C4-2B (cell line): ENCODE measurements around the gene CCDC194.

ENCODE experiments used
- H3K27ac ChIP-seq: fragments of 450-650 bp; 2 replicates; pipeline ENCODE4 v1.5.1; 2017
- ZFX ChIP-seq: fragments of 450-650 bp; IDR thresholded peaks from 2 replicates; pipeline ENCODE4 v1.6.1; 2017
- TF ChIP-seq, protein P1 (sequence below): fragments of 450-650 bp; conservative IDR thresholded peaks from 2 replicates; pipeline ENCODE4 v1.5.1; 2017; ENCODE audit warnings: mild to moderate bottlenecking

CCDC194 gene

GRCh38 chr19:17351815-17352435 lies 42.1 kb downstream of the CCDC194 start:
- H3K27ac ChIP-seq: no peak overlapping the region
- no peak for TF ChIP-seq ZFX
- TF ChIP-seq, protein P1, sequence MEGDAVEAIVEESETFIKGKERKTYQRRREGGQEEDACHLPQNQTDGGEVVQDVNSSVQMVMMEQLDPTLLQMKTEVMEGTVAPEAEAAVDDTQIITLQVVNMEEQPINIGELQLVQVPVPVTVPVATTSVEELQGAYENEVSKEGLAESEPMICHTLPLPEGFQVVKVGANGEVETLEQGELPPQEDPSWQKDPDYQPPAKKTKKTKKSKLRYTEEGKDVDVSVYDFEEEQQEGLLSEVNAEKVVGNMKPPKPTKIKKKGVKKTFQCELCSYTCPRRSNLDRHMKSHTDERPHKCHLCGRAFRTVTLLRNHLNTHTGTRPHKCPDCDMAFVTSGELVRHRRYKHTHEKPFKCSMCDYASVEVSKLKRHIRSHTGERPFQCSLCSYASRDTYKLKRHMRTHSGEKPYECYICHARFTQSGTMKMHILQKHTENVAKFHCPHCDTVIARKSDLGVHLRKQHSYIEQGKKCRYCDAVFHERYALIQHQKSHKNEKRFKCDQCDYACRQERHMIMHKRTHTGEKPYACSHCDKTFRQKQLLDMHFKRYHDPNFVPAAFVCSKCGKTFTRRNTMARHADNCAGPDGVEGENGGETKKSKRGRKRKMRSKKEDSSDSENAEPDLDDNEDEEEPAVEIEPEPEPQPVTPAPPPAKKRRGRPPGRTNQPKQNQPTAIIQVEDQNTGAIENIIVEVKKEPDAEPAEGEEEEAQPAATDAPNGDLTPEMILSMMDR: no peak

DNA sequence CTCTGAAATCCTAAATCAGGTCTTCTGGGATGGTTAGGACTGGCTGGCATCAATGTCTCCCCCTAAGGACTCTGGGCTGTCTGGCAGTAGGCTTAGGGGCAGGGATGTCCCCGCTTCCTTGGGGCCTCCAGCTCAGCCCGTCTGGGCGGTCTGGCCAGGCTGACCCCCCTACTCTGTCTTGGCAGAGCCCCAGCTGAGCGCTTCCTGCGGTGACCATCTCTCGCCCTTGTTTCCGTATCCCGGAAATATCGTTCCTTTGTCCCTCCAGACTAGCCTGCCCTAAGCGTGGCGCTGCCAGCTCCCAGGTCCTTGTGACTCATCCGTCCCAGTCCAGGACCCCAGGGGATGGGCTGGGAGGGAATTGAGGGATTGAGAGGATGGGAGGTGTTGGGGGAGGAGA lies 45.3 kb downstream of the CCDC194 start:
- no peak for TF ChIP-seq ZFX
- TF ChIP-seq, protein P1: no peak
- no peak overlapping the region for H3K27ac ChIP-seq

GRCh38 chr19:17347877-17348276 lies 46.1 kb downstream of the CCDC194 start:
- no peak overlapping the region for H3K27ac ChIP-seq
- TF ChIP-seq ZFX: no peak
- TF ChIP-seq, protein P1: no peak

DNA sequence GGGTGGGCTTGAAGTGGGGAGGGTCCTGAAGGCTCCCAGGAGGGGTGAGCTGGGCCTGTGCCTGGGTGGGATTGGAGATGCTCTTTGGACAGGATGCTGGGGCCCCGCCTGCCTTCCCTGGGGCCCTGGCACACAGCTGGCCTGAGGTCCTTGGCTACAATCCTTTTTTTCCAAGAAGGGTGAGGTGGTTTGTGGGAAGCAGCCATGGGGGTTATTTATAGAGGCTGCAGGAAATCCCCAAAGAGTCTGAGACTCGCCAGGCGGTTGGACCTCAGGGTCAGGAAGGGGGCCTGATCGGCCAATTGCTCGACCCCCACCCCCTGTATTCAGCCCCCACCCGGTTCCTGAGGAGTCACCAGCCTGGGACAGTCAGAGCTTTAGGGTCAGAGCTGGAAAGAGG lies 46.6 kb downstream of the CCDC194 start:
- TF ChIP-seq, protein P1: no peak
- TF ChIP-seq ZFX: no peak
- H3K27ac ChIP-seq: no peak overlapping the region

- TF ChIP-seq ZFX: no peak
- TF ChIP-seq, protein P1: peak; percentile 96
- no peak overlapping the region for H3K27ac ChIP-seq
Observed at GRCh38 chr19:17346109-17346671, 47.8 kb downstream of the CCDC194 start.

DNA sequence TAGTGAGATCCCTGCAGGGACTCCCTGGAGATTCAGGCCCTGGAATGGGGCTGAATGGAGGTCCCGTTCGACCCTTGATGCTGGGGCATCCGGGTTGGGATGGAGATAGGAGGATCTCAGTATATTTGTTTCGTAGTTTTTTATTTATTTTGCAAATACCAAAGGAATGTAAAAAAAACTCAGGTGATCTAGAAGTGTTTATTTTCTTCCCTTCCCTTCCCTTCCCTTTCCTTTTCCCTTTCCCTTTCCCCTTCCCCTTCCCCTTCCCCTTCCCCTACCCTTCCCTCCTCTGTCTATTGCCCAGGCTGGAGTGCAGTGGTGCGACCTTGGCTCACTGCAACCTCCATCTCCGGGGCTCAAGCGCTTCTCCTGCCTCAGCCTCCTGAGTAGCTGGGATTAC lies 52.2 kb downstream of the CCDC194 start:
- TF ChIP-seq, protein P1: no peak
- TF ChIP-seq ZFX: no peak
- H3K27ac ChIP-seq: no peak overlapping the region

- TF ChIP-seq ZFX: no peak
- TF ChIP-seq, protein P1: no peak
- H3K27ac ChIP-seq: no peak overlapping the region
Observed at GRCh38 chr19:17341386-17341785, 52.6 kb downstream of the CCDC194 start.
